Stimulated activated CD8-positive, alpha-beta memory T cell treated with anti-CD3 and anti-CD28 coated beads, Interleukin-7, amount 100 ng/mL, for 1 hour (primary cell): ENCODE data around the gene CAMTA2.

ENCODE experiments used
- DNase-seq, 2 donors: peaks; one replicate each; pipeline ENCODE4 v3.0.0-alpha.2; 2020; ENCODE audit warnings: low read depth in 2 of 2

CAMTA2 gene

GRCh38 chr17:5002121-5002788, 14.8 kb upstream of the CAMTA2 start:
- no peak for DNase-seq

GRCh38 chr17:5000237-5000639, 12.8 kb upstream of the CAMTA2 start:
- no peak for DNase-seq

GRCh38 chr17:4999430-5000093, 12.1 kb upstream of the CAMTA2 start:
- no peak for DNase-seq

GRCh38 chr17:4998732-4999429, 11.4 kb upstream of the CAMTA2 start:
- DNase-seq, result no peak

- no peak for DNase-seq
These were observed 10.7 kb upstream of the CAMTA2 start for GRCh38 chr17:4998027-4998731.

- DNase-seq, result peak; percentile 78 to 81
These were observed 10.0 kb upstream of the CAMTA2 start, which contains the start of the genes INCA1 and KIF1C for GRCh38 chr17:4997302-4998026. Gene INCA1, minus strand, starts transcription at chr17:4997522. Its CDS starts 3,085 bp downstream, at chr17:4994437. Gene KIF1C, plus strand, starts transcription at chr17:4997950. Its CDS starts 2,297 bp downstream, at chr17:5000247.

- no peak for DNase-seq
These were observed 6.7 kb upstream of the CAMTA2 start for GRCh38 chr17:4994081-4994595.

GRCh38 chr17:4987767-4988567, 492 bp upstream of the CAMTA2 start:
- DNase-seq, result no peak

GRCh38 chr17:4986403-4986802, 1.1 kb downstream of the CAMTA2 start:
- DNase-seq, result no peak

GRCh38 chr17:4982305-4982704, 5.2 kb downstream of the CAMTA2 start:
- DNase-seq, result no peak

GRCh38 chr17:4980644-4981216, 6.7 kb downstream of the CAMTA2 start:
- DNase-seq, result no peak

- no peak for DNase-seq
These were observed 8.7 kb downstream of the CAMTA2 start for GRCh38 chr17:4978726-4979125.

GRCh38 chr17:4974115-4974670, 13.3 kb downstream of the CAMTA2 start:
- no peak for DNase-seq

- DNase-seq, result no peak
These were observed 14.0 kb downstream of the CAMTA2 start for GRCh38 chr17:4973256-4974114.

- DNase-seq, result no peak
These were observed 14.7 kb downstream of the CAMTA2 start for GRCh38 chr17:4972752-4973151.

- no peak for DNase-seq
These were observed 15.2 kb downstream of the CAMTA2 start for GRCh38 chr17:4972322-4972721.

- no peak for DNase-seq
These were observed 15.6 kb downstream of the CAMTA2 start for GRCh38 chr17:4971826-4972225.

GRCh38 chr17:4970273-4970672, 17.2 kb downstream of the CAMTA2 start:
- DNase-seq, result no peak
